Activated naive CD4-positive, alpha-beta T cell treated with anti-CD3 and anti-CD28 coated beads, Interleukin-2, amount 50 U/mL, for 72 hours (primary cell): ENCODE data around the gene OSBPL2. TPM values are rescaled to one million over a fixed set of nuclear protein-coding genes. Genes with fewer than 3 reads are reported as not detected.
A peak's percentile ranks its signal among the peaks of the same experiment; 100 is the strongest.

Source experiments
- ATAC-seq, 2 donors: fragments of 150-1000 bp; cut with Tn5 transposase; 2 replicates each; pipeline ENCODE4 v1.10.0; 2021; ENCODE audit warnings: mild to moderate bottlenecking in 2 of 2, moderate library complexity in 2 of 2
- DNase-seq, 2 donors: peaks; one replicate each; pipeline ENCODE4 v3.0.0; 2021 to 2022; ENCODE audit warnings: low spot score in 2 of 2
- H3K27ac Mint-ChIP-seq, 2 donors: one replicate each; pipeline ENCODE4 v1.8.0; 2022; ENCODE audit warnings: mild to moderate bottlenecking in 2 of 2, mixed read lengths in 2 of 2
- H3K36me3 Mint-ChIP-seq, 2 donors: one replicate each; pipeline ENCODE4 v1.8.0; 2022; ENCODE audit warnings: mixed read lengths in 2 of 2
- H3K9me3 Mint-ChIP-seq, 2 donors: one replicate each; pipeline ENCODE4 v1.8.0; 2022; ENCODE audit warnings: mixed read lengths in 2 of 2
- total RNA-seq, 2 donors: library from RNA; stranded (reverse); gene quantifications; one replicate each; pipeline ENCODE4 v1.2.3, GENCODE V29; 2022

OSBPL2 gene
- total RNA-seq, 2 donors from 2014 or later, result 30.0 to 49.5 TPM

DNA sequence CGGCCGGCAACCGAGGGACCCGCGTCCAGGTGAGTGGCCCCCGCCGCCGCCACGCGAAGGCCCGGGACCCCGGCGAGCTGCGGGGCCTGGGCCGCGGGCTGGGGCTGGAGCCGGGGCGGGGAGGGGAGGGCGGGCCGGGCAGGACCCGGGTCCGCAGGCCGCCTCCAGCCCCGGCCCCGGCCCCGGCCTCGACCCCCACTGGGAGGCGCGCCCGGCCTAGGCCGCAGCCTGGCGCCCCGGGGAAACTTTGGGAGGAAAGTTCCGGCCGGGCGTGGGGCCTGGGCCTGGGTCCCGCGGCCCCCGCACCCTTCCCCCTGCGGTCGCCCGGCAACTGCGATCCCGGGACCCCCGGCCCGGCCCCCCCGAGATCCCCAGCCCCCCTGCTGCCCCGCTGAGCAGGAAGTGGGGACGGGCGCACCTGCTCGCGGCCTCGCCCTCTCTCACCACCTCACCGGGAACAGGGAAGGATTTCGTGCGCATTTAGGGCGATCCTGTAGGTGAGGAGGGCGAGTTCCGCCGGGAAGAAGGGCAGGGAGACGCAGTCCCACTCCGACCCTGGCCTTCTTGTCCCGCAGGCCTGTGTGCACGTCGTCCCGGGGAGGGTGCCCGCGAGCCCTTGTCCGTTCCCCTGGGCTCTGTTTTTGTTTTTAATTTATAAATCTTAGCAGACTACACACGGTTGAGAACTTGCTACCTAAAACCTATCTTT is 402 bp downstream of the OSBPL2 start:
- Mint-ChIP-seq H3K27ac (peak overlapping the region; percentile 10 to 94), H3K36me3 (no peaks in the 10 kb centered on the region), H3K9me3 (no peaks in the 10 kb centered on the region)
- ATAC-seq (no peak), DNase-seq (no peak)

DNA sequence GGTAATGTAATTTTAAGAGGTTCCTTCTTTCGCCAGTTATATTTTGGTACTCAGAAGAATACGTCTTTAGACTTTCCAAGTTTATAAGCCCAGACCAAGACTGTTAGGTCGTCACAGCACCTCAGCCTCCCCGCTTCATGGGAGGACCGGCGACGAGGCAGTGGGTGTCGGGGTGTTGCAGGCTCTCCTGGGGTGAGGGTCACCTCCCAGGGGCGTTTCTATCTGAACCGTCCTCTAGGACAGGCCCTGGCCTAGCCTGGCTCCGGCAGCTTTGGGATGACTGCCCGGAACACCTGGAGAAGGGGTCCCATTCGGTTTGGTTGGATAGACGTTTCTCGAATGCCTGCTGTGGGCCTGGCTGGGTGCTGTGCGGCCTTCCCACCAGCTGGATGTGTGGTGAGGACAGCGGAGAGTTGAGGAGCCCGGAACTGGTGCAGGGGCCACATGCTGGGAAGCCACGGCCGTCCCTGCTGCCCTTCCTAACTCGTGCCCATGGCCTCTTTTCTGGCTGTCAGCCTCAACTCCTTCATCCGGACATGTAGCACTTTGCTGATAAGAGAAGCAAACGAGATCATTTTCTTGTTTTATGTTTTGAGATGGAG is 1.1 kb downstream of the OSBPL2 start:
- no peaks in the 10 kb centered on the region for H3K9me3 Mint-ChIP-seq
- DNase-seq (no peak), ATAC-seq (no peak)
- H3K27ac Mint-ChIP-seq, result peak overlapping the region; percentile 10 to 94
- no peaks in the 10 kb centered on the region for H3K36me3 Mint-ChIP-seq

DNA sequence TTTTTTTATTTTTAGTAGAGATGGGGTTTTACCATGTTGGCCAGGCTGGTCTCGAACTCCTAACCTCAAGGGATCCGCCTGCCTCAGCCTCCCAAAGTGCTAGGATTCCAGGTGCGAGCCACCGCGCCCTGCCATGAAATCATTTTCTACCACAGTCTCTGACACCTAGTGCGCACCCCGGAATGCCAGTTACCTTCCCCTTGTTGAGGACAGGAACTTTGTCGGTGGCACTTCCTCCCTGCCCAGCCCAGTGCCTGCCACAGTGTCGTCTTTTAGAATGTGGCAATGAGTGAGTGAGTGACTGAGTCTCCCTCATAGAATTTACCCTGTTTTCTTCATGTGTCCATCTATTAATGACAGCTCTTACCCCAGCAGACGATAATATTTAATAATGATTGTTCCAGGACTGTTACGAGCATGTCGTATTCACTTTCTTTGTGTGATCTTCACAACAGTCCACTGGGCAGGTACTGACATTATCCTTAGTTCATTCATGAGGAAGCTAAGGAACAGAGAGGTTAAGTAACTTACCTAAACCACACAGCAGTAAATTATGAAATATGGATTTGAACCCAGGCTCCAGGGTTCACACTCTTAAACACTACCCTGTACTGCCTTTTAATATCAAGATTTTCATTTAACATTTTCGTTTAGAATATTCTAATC is 1.8 kb downstream of the OSBPL2 start:
- no peak for ATAC-seq
- H3K36me3 Mint-ChIP-seq, result no peaks in the 10 kb centered on the region
- no peaks in the 10 kb centered on the region for H3K9me3 Mint-ChIP-seq
- H3K27ac Mint-ChIP-seq, result peak overlapping the region; percentile 10 to 31
- DNase-seq, result no peak

DNA sequence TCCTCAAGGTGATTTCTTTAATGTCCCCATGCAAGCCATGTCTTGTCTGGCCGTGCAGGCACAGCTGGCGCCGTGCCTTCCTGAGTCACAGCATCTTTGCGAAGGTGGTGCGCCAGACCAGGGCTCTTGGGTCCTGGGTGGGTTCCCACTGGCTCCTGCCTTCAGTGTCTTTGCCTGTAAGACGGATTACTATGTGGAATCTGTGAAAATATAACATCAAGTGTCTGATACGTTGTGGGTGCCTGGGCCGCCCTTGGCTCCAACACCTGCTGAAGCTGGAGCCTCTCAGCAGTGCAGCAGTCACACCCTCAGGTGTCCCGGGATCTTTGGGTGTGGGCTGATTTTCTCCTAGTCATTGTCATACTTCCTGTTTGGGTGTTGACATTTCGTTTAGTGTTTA is 3.2 kb downstream of the OSBPL2 start:
- Mint-ChIP-seq H3K9me3 (no peaks in the 10 kb centered on the region), H3K27ac (no peak overlapping the region), H3K36me3 (no peaks in the 10 kb centered on the region)
- ATAC-seq (no peak), DNase-seq (no peak)

DNA sequence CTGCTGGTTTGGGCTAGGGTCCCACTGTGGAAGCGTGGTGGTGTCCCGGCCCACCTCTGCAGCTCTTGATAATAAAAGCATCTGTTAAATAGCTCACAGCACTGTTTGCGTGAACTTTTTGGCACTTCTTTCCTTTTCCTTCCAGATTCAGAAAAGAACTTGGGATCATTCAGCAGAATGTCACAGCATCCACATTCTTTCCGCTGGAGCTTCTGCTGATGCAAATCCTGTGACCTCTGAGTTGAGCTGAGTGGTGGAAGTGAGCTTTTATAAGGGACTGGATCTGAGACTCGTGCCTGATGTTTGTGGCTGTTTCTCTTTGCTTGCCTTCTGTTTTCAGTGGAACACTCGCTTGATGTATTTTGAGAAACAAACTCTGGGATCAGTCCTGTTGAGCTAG is 3.9 kb downstream of the OSBPL2 start:
- Mint-ChIP-seq H3K9me3 (no peaks in the 10 kb centered on the region), H3K36me3 (no peaks in the 10 kb centered on the region), H3K27ac (no peak overlapping the region)
- DNase-seq (no peak), ATAC-seq (no peak)

DNA sequence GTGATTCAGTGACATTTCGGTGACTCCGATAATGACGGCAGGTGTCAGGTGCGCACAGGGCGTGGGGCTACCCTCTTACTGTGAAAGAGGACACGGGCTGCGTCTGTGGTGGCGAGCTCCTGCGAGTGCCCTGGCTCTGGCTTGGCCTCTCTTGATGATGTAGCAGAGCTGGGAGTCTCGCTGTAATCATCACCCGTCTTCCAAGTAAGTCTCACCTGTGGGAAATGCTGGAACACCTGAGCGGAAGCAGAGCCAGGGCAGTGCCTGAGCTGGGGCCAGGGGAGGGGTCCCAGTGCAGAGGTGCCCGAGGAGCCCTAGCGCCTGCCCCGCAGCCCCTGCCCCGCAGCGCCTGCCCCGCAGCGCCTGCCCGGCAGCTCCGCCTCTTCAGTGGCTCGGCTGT is 4.8 kb downstream of the OSBPL2 start:
- no peaks in the 10 kb centered on the region for H3K9me3 Mint-ChIP-seq
- no peaks in the 10 kb centered on the region for H3K36me3 Mint-ChIP-seq
- H3K27ac Mint-ChIP-seq, result no peak overlapping the region
- DNase-seq (no peak), ATAC-seq (no peak)

DNA sequence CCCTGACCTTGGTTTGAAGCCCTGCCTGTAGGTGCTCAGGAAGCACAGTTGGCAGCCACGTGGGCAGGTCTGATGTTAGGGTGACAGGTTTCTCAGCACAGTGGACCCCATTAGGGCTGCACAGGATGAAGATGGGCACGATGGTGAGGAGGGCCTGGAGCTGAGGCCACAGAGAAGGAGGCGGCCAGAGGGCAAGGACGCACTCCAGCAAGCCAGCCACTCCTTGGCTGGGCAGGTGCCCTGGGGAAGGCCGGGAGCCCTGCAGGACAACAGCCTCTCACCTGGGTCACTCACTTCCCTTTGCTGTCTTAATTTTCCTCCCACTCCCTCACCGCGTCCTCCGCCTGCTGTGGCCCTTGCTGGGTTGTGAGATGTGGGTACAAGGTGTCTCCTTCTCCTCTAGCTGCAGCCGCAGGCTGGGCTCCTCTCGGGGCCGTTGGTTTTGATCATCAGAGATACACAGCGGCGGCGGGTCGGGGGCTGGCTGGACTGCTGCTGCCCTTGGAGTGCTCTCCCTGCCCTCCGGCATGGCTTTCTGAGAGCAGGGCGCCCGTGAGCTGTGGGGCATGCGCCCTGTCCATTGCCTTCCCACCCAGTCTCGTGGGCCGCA is 5.7 kb downstream of the OSBPL2 start:
- Mint-ChIP-seq H3K36me3 (no peaks in the 10 kb centered on the region), H3K9me3 (no peaks in the 10 kb centered on the region), H3K27ac (no peak overlapping the region)
- DNase-seq (no peak), ATAC-seq (no peak)

DNA sequence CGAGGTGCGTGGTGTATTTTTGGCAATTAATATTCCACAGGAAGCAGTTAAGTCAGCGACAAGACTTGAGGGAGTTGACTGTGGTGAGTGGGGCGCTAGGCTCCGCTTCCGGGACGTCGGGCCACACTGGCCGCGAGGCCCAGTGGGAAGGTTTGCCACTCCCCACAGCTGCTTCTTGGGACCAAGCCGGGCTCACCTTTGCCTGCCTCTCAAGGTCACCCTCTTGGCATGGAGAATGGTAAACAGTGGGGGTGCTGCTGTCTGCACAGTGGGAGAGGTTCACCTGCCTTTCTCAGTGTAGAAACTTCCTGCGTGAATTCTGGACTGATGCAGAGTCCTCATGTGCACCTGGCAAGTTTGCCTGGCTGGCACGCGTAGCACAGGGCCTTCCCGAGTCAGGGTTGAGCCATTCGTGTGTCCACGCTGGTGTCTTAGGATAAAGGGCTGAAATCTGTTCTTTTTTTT is 6.4 kb downstream of the OSBPL2 start:
- Mint-ChIP-seq H3K9me3 (no peaks in the 10 kb centered on the region), H3K27ac (peak overlapping the region in 1 of 2 donors; percentile 82), H3K36me3 (no peaks in the 10 kb centered on the region)
- ATAC-seq (no peak), DNase-seq (no peak)

DNA sequence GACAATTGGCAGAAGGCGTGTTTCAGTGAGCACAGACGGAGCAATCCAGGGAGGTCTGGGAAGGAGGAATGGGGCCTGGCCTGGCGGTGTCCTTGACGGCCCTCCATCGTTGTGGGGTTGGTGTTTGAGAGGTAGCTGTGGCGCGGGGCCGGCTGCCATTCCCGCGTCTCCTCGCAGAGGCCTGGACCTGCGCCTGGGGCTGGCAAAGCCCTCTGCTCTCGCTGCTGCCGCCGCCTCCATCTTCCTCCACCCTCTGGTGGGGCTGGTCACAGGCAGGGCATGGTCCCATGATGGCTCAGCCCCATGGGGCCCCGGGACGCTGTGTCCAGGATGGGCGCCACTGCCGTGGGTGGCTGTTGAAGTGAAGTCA is 7.6 kb downstream of the OSBPL2 start:
- no peak for ATAC-seq
- DNase-seq, result no peak
- Mint-ChIP-seq H3K27ac (no peak overlapping the region), H3K9me3 (no peaks in the 10 kb centered on the region), H3K36me3 (no peaks in the 10 kb centered on the region)

DNA sequence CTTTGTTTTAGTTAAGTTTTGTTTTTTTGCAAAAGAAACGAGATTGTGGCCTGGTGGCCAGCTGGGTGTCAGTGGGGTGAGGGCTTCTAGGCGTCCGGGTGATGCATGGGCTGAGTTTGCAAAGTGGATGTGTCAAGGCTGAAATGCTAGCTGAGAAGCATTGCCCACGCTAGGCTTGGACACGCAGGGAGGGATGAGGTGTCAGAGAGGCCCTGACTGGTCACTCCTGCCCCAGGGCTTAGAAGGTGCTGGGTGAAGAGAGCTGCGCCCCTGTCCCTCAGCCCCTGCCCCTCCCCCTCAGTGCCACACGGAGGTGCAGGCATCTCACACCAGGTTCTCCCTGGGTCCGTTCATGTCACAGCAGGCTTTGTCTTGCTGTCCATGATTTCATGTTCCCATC is 8.1 kb downstream of the OSBPL2 start:
- no peak for DNase-seq
- H3K9me3 Mint-ChIP-seq, result no peaks in the 10 kb centered on the region
- H3K27ac Mint-ChIP-seq, result no peak overlapping the region
- no peak for ATAC-seq
- H3K36me3 Mint-ChIP-seq, result no peaks in the 10 kb centered on the region

DNA sequence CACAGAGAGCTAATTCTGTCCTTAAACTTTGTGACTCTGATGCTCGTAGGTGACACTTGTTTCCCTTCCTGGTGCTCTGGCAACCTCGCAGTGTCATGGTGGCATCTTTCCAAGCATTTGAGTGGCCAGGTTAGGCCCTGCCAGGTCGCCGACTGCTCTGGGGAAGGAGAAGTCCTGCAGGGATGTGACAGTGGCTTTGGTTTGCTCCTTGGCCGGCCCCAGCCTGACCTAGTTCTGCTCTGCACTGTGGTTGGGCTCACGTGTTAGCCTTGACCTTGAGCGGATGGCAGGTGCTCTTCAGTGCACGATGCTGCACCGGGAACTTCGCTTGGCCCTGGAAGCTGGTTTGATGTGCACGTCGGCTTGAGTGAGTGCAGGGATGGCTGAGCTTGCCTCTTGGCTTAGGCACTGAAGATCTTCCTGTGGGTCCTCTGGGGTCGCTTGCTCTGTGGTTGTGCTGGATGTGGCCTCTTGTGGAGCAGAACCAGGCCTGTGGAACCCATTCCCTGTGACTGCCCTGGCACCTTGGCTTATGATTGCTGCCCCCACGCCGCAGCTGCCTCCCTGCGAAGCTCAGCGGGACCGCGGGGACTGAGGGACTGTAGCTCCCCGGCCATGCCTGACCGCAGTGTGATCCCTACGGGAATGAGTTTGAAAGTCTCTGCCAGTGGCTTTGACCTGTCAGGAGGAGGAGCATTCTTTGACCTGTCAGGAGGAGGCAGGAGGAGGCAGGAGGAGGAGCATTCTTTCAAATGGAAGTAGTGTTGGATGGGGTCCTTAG is 8.7 kb downstream of the OSBPL2 start:
- Mint-ChIP-seq H3K36me3 (no peaks in the 10 kb centered on the region), H3K9me3 (no peaks in the 10 kb centered on the region), H3K27ac (peak overlapping the region in 1 of 2 donors; percentile 36)
- no peak for ATAC-seq
- DNase-seq, result no peak

DNA sequence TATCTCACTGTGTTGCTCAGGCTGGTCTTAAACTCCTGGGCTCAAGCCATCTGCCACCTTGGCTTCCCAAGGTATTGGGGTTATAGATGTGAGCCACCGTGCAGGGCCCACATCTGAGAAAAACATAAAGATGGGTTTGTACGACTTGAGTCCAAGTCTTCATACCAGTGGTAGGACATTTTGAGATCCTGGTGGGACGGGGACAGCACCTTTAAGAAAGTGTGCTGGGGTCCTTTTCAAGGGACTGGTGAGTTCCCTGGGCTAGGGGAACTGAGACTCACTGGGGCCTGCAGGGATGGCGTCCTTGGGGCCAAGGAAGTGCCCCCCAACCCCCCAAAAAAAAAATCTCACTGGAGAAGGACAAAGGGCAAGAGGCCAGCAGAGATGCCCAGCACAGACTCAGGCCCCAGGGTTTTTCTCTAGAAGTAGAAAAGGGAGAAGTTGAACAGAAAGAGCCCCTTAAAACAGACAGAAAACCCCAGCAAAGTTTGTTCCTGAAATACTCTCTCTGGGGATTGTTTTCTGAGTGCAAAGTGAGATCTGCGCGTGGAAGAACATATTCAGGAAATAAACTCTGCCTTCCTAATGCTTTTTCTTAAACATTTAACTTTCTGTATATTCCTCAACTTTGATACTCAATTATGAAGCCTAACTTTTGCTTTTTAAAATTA is 10.7 kb downstream of the OSBPL2 start:
- Mint-ChIP-seq H3K27ac (peak overlapping the region in 1 of 2 donors; percentile 22), H3K9me3 (no peaks in the 10 kb centered on the region), H3K36me3 (no peaks in the 10 kb centered on the region)
- no peak for ATAC-seq
- no peak for DNase-seq

DNA sequence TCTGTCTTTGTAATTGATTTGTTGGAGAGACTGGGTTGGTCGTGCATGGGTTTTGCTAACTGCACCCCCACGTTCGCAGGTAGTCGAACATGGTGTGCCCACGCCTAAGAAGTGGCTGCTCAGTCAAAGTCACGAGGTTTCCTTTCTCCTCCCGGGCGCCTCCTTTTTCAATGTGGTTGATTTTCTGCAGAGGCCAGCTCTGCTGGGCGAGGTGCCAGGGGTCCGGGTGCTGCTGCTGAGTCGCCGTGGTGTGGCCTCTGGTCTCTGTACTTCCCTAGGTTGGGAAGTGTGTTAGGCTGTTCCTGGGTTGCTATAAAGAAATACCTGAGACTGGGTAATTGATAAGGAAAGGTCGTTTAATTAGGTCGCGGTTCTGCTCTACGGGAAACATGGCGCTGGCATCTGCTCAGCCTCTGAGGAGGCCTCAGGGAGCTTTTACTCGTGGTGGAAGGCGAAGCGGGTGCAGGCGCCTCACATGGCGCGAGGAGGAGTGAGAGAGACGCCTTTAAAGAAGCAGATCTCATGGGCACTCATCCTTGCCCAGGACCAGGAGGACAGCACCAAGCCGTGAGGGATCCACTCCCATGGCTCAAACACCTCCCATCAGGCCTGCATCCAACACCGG is 14.1 kb downstream of the OSBPL2 start:
- Mint-ChIP-seq H3K9me3 (no peaks in the 10 kb centered on the region), H3K27ac (peak overlapping the region in 1 of 2 donors; percentile 36), H3K36me3 (no peaks in the 10 kb centered on the region)
- DNase-seq, result no peak
- ATAC-seq, result no peak

DNA sequence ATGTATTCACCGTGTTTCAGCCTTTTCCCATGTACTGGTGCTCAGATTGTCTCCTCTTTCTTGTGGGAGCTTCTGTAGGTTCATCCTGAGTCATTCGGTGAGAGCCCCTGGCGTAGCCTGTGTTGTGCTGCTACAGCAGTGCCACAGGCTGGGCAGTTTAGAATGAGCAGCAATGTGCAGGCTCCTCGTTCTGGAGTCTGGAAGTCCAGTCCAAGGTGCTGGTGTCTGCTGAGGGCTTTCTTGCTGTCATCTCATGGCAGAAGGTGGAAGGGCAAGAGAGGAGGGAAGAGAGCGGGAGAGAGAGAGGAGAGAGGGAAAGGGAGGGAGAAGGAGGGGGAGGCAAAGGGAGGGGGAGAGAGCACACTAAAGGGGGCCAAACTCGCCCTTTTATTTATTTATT is 15.1 kb downstream of the OSBPL2 start:
- no peak overlapping the region for H3K27ac Mint-ChIP-seq
- peak in 1 of 2 donors; percentile 30 for ATAC-seq
- no peak for DNase-seq
- no peaks in the 10 kb centered on the region for H3K36me3 Mint-ChIP-seq
- H3K9me3 Mint-ChIP-seq, result no peaks in the 10 kb centered on the region

DNA sequence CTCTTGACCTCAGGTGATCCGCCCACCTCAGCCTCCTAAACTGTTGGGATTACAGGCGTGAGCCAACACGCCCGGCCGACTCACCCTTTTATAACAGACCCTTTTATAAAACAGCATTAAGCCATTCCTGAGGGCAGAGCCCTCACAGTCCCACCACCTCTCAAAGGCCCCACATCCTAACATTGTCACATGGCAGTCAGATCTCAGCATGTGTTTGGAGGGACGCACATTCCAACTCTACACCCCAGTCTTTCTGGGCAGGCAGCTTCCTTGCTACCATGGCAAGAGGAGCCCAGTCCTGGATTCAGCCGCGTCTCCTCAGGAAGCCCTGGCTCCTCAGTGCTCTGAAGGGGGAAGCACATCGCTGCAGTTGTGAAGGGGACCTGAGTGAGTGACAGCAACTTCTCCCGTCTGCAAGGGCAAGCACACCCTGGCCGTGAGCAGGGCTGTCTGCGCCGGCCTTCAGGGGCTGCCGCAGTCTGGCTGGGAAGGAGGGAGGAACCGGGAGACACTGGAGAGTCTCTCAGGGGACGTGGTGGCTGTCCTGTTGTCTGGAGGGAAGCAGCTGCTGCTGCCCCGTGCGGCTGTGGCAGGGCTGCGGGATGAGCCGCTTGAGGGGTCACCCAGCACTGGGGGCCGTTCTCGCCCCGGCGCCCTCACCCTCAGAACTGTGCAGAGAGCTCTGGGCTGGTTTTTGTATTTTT is 15.9 kb downstream of the OSBPL2 start:
- H3K27ac Mint-ChIP-seq, result peak overlapping the region in 1 of 2 donors; percentile 37
- H3K36me3 Mint-ChIP-seq, result no peaks in the 10 kb centered on the region
- H3K9me3 Mint-ChIP-seq, result no peaks in the 10 kb centered on the region
- DNase-seq (no peak), ATAC-seq (no peak)
